K562 (cell line): ENCODE measurements around the gene SLC35B1. TPM values are rescaled to one million over a fixed set of nuclear protein-coding genes. Genes with fewer than 3 reads are reported as not detected.

Source experiments
- BRD9 ChIP-seq: fragments of 450-650 bp; IDR thresholded peaks from 2 replicates; pipeline ENCODE4 v1.6.1; 2018; ENCODE audit warnings: low read depth; ENCODE audit not compliant: partially characterized antibody
- GATAD2B ChIP-seq: fragments of 450-650 bp; IDR thresholded peaks from 2 replicates; pipeline ENCODE4 v1.6.1; 2017; ENCODE audit warnings: mild to moderate bottlenecking, borderline replicate concordance
- KLF6 ChIP-seq: fragments of 250-450 bp; sonication (Bioruptor Pico); IDR thresholded peaks from 2 replicates; pipeline ENCODE4 v1.4.0; 2020; ENCODE audit warnings: mild to moderate bottlenecking, moderate library complexity, borderline replicate concordance
- LEF1 ChIP-seq: fragments of 450-650 bp; IDR thresholded peaks from 2 replicates; pipeline ENCODE4 v1.6.1; 2016; ENCODE audit warnings: mild to moderate bottlenecking
- PHF21A ChIP-seq: fragments of 450-650 bp; IDR thresholded peaks from 2 replicates; pipeline ENCODE4 v1.6.1; 2017; ENCODE audit warnings: low read depth, borderline replicate concordance
- POLR2B ChIP-seq: fragments of 450-650 bp; IDR thresholded peaks from 2 replicates; pipeline ENCODE4 v1.6.1; 2018; ENCODE audit warnings: low read depth; ENCODE audit not compliant: partially characterized antibody
- RERE ChIP-seq: sonication (generic); formaldehyde crosslinking; IDR thresholded peaks from 2 replicates; pipeline ENCODE4 v1.8.0; 2023; ENCODE audit warnings: missing genetic modification reagents, mild to moderate bottlenecking, borderline replicate concordance
- RREB1 ChIP-seq: fragments of 250-450 bp; sonication (Bioruptor Pico); IDR thresholded peaks from 2 replicates; pipeline ENCODE4 v1.4.0; 2020
- SPI1 ChIP-seq: IDR thresholded peaks from 2 replicates; pipeline ENCODE4 v1.6.1; 2011; ENCODE audit warnings: low read depth, low read length, control low read depth, borderline replicate concordance
- U2AF1 ChIP-seq: fragments of 200-400 bp; formaldehyde crosslinking; optimal IDR thresholded peaks from 2 replicates; pipeline ENCODE3; 2017; ENCODE audit warnings: mild to moderate bottlenecking, low read depth, low read length, moderate library complexity
- ZMIZ1 ChIP-seq, 2 experiments: fragments of 150-350 bp in 1 of 2; IDR thresholded peaks; 2 replicates each; pipeline ENCODE4 v1.6.1; 2012 to 2016; ENCODE audit warnings: low read depth in 2 of 2, low read length in 2 of 2, mild to moderate bottlenecking in 1 of 2, moderate library complexity in 1 of 2
- polyA plus RNA-seq, 8 experiments: library from polyadenylated mRNA; depleted of rRNA in 4 of 8; stranded (reverse) in 5 of 8; unstranded in 3 of 8; fragments of >200 nt; fragmentation: Nextera tagmentation in 2 of 8; fragmentation: Illumina TruSeq in 1 of 8; extraction: Ambion mirVana in 2 of 8; extraction: Trizol in 1 of 8; gene quantifications; 2 replicates each; pipeline versions ENCODE4 v1.2.1 to v1.2.3, GENCODE V29; 2011 to 2014; ENCODE audit warnings: inconsistent platforms in 1 of 8, missing spikeins in 1 of 8
- total RNA-seq, 7 experiments: library from RNA; depleted of rRNA in 6 of 7; stranded (reverse); fragments of >200 nt in 6 of 7; fragmentation: Illumina TruSeq in 2 of 7; extraction: Trizol in 2 of 7; gene quantifications; 2 replicates each; pipeline versions ENCODE4 v1.2.1 to v1.2.3, GENCODE V29; 2011 to 2021; ENCODE audit warnings: low replicate concordance in 1 of 7

SLC35B1 gene
- total and polyA plus RNA-seq, 9 of the 15 experiments (the other 6 are each of a cell fraction or from before 2014, with no cell fraction given) = 51.4 to 87.9 (median 66.3) TPM

- no peak for TF ChIP-seq RREB1
- no peak for TF ChIP-seq BRD9
- no peak for TF ChIP-seq POLR2B
- no peak for TF ChIP-seq SPI1
- TF ChIP-seq ZMIZ1 (IDR thresholded peaks at IDR 0.05; ENCODE audit: low read depth in 2 of 2, low read length in 2 of 2) = 0 out of 4 replicates have a peak, but pooled peaks of 1 of the 2 experiments have one; percentile 45
- TF ChIP-seq U2AF1 = no peak
- TF ChIP-seq LEF1 = no peak
- no peak; the same call in 1 of the 2 replicates for TF ChIP-seq GATAD2B
- no peak for TF ChIP-seq KLF6 (CRISPR knock-in tag)
- no peak for TF ChIP-seq RERE (CRISPR knock-in tag)
- TF ChIP-seq PHF21A = no peak
Observed at GRCh38 chr17:49707608-49708514, at the start of gene SLC35B1 (continued).
